SK-N-SH (cell line): ENCODE data around the gene ADAMTSL5.

Experiments used
- EP300 ChIP-seq, 2 experiments: IDR thresholded peaks; 2 replicates each; pipeline versions ENCODE4 v1.4.0 to v1.6.1; 2012; ENCODE audit warnings: borderline replicate concordance in 1 of 2, low read depth in 1 of 2, low read length in 1 of 2
- TF ChIP-seq, protein P1 (sequence below): fragments of 150-350 bp; IDR thresholded peaks from 2 replicates; pipeline ENCODE4 v1.6.1; 2017; ENCODE audit warnings: antibody characterized with exemption, low read length, low read depth, borderline replicate concordance
- TF ChIP-seq, protein P2 (sequence below): fragments of 200-600 bp; sonication (generic); IDR thresholded peaks from 2 replicates; pipeline ENCODE4 v1.6.1; 2017; ENCODE audit warnings: antibody characterized with exemption, mild to moderate bottlenecking, moderate library complexity

DNA sequence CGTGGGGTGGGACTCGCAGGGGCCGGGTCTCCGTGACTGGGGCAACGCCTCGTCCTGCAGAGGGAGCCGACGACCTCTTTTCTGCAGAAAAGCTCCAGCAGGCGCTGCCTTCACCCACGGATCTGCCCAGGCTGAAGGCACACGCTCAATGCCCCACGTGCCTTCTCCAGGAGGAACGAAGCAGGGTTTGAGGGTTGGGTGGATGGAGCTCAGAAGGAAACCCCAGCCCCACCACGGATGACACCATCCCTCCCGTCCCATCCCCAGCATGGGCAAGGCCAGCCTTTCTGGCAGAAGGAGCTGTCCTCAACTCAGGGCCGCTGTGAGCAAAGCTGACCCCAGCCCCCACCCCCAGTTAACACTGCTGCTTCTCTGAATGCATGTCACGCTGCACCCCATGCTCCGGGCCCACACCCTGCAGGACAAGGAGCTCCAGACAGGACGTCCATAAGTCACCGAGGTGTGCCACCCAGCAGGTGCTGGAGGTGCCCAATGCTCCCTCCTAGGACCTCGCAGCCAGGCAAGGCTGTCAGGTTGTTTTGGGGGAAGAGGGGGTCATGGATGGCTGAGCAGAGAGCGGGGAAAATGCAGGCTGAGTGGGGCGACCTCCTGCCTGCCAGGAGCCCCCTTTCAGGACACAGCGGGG, 41.2 kb downstream of the ADAMTSL5 start:
- TF ChIP-seq EP300 (IDR thresholded peaks at IDR 0.05; ENCODE audit: borderline replicate concordance in 1 of 2, low read depth in 1 of 2, low read length in 1 of 2), result no peak
- TF ChIP-seq, protein P1, sequence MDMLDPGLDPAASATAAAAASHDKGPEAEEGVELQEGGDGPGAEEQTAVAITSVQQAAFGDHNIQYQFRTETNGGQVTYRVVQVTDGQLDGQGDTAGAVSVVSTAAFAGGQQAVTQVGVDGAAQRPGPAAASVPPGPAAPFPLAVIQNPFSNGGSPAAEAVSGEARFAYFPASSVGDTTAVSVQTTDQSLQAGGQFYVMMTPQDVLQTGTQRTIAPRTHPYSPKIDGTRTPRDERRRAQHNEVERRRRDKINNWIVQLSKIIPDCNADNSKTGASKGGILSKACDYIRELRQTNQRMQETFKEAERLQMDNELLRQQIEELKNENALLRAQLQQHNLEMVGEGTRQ, result no peak
- TF ChIP-seq, protein P2, sequence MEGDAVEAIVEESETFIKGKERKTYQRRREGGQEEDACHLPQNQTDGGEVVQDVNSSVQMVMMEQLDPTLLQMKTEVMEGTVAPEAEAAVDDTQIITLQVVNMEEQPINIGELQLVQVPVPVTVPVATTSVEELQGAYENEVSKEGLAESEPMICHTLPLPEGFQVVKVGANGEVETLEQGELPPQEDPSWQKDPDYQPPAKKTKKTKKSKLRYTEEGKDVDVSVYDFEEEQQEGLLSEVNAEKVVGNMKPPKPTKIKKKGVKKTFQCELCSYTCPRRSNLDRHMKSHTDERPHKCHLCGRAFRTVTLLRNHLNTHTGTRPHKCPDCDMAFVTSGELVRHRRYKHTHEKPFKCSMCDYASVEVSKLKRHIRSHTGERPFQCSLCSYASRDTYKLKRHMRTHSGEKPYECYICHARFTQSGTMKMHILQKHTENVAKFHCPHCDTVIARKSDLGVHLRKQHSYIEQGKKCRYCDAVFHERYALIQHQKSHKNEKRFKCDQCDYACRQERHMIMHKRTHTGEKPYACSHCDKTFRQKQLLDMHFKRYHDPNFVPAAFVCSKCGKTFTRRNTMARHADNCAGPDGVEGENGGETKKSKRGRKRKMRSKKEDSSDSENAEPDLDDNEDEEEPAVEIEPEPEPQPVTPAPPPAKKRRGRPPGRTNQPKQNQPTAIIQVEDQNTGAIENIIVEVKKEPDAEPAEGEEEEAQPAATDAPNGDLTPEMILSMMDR, result no peak
